CD4-positive, alpha-beta T cell treated with Interleukin-6 for 4 hours (primary cell): ENCODE results near the gene DLG3.

Experiments used
- DNase-seq: peaks from one replicate; pipeline ENCODE4 v3.0.0-alpha.2; 2020; ENCODE audit warnings: mixed read lengths

DLG3 gene

GRCh38 chrX:70437921-70438665 lies 6.5 kb upstream of the DLG3 start:
- no peak for DNase-seq

DNA sequence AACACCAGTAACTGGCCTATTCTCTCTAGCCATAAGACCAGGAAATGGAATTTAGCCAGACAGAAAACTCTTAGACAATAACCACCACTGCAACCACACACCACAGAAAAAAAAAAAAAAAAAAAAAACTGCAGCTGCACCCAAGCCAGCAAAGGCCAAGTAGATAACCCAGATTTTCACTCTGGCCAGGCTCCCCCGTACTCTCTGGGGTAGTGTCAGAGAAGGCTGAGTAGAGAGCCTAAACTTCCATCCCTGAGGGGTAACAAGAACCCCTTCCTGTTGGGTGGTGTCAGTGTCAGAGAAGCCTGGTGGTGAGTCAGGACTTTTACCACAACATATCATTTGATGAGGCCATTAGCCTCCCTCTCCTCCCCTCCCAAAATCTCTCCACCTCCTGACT lies 5.6 kb upstream of the DLG3 start:
- DNase-seq: no peak

GRCh38 chrX:70442224-70442623 lies 2.4 kb upstream of the DLG3 start:
- no peak for DNase-seq

DNA sequence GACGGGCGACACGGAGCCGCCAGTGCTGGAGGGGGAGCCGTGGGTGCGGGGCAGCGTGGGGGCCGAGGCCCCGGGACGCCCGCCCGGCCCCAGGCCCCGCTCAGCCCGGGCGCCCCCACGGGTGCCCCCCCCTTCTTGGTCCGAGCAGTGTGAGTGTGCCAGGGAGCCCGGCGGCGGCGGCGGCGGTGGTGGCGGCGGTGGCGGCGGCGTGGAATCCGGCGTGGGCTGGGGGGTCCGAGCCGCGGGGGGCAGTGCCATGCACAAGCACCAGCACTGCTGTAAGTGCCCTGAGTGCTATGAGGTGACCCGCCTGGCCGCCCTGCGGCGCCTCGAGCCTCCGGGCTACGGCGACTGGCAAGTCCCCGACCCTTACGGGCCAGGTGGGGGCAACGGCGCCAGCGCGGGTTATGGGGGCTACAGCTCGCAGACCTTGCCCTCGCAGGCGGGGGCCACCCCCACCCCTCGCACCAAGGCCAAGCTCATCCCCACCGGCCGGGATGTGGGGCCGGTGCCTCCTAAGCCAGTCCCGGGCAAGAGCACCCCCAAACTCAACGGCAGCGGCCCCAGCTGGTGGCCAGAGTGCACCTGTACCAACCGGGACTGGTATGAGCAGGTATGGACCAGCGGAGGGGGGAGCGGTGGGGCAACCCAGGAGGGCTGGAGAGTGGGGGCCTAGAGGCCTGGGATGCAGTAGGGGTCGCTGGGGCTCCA lies 466 bp downstream of the DLG3 start:
- no peak for DNase-seq

GRCh38 chrX:70445951-70446350 lies 1.3 kb downstream of the DLG3 start:
- no peak for DNase-seq

DNA sequence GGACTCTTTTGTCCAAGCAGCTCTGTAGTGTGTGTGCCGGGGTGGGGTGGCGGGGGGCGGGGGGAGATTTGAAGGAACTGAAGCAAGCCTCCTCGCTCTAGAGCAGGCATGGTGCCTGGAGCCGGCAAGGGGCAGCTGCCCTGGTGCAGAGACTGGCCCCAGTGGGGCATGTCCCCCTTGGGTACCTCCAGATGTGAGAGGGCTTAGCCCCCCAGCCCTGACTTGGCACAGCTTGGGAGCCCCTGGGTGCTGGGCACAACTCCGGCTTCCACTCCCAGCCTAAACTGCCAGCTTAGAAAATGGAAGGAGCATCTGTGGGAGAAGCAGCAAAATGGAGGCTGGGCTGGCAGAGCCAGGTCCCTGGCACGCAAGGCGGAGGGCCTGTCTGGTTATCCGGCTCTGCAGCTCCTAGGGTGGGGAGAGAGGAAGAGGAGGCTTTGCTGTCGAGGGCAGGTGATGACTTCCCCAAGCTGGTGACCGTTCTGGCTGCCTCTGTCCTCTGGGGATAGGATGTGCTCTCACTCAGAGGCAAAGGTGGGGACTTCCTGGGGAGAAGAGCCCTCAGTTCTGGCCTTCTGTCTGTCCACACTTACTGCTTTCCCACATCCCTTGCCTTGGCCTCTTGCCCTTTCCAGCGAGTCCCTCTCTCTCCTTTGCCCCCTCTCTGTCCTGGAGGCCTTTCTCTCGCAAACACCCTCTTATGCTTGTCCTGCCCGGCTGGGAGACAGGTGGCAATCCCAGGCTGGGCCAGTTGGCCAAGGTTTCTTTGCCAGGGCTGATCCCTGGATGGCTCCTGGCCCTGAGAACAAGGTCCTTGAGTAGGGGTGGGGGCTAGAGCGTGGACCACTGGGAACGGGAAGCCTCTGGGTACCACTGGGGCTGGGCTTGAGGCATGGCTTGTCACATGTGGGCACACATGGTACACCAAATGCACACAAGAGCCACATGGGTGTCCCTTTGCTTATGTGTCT lies 2.0 kb downstream of the DLG3 start:
- DNase-seq: no peak

GRCh38 chrX:70449457-70449966 lies 4.9 kb downstream of the DLG3 start:
- no peak for DNase-seq

DNA sequence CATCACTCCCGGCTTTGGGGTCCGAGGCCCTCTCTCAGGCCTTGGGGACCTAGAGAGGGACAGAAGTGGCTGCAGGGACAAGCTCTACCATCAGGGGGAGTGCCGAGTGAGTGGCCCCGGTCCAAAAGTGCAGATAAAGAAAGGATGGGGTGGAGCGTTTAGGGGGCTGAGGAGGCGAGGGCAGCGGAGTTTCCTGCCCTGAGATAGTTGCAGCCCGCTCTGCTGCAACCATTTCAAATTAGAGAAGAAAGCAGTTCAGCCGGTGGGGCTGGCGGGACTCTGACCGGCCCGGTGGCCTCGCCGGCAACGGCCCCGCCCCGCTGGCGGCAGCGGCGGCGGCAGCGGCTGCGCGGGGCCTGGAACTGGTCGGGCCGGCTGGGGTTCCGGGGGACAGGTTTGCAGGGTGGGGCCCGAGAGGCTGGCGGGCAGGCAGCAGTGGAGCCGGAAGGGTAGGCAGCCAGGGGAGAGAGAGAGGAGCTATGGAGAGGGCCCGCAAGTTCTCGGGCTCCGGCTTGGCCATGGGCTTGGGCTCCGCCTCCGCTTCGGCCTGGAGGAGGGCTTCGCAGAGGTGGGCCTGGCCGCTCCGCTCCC lies 7.6 kb downstream of the DLG3 start:
- DNase-seq: peak; percentile 66

DNA sequence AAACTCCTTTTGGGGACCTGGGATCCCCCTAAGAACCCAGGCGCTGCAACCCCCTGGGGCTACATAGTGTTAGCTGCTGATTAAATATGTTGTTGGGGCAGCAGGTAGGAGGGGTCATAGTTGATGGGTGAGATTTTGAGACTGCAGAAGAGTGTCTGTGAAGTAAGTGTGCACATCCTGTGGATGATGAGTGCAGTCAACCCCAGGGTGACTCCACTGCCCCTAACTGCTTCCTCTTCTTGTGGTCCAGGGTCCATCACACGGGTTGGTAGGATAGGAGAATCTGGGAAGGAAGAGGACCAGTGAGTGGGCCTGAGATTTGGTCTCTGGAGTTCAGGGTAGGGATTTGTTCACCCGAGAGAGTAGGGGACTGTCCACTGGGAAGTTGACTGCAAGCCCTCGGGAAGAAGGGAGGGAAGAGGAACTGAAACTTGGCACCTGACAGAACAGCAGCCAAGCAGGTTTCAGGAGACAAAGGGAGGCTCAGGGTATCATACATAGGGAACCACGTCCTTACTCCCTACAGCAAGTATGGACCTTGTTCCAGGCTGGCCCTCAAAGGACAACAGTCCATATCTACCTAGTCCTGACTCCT lies 8.5 kb downstream of the DLG3 start:
- no peak for DNase-seq

DNA sequence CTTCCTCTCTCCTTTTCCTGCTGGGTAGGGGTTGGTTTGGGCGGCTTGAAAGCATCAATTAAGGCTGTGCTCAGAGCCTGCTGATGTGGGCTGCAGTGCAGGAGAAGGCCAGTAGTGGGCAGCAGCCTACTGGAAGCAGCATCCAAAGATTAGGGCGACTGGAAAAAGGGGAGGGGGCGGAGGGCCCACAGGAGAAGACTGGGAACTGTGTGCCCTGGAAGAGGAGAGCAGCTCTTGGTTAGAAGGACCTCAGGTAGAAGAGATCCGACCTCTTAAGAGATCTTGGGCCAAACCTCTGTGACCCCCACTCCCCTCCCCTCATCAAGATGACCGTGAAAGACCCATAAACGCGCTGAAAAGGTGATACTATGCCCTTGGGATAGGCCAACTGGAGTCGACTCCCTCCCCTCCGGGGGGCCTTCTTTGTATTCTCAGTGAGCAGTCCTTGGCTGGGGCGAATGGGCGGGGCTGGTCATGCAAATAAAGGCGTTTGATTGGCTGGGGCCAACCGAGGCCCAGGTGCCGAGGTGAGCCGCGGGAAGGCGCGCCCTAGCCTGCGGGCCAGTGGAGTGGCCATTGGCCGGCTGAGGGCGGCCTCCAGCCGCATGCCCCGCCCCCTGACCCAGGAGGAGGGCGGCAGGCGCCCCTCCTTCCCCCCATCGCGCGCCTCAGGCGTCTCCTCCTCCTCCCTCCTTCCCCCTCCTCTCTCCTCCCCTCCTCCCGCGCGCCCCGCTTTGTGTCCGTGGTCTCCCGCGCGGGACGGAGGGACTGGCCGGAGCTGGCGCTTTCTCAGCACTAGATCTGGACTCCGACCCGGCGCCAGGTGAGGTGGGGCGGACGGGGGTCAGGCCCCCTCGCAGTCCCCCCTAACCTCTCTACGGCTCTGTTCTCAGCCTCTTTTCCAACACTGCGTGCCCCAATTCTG lies 10.1 kb downstream of the DLG3 start:
- DNase-seq: peak; percentile 72

GRCh38 chrX:70455366-70456202 lies 10.9 kb downstream of the DLG3 start:
- DNase-seq: peak; percentile 7

DNA sequence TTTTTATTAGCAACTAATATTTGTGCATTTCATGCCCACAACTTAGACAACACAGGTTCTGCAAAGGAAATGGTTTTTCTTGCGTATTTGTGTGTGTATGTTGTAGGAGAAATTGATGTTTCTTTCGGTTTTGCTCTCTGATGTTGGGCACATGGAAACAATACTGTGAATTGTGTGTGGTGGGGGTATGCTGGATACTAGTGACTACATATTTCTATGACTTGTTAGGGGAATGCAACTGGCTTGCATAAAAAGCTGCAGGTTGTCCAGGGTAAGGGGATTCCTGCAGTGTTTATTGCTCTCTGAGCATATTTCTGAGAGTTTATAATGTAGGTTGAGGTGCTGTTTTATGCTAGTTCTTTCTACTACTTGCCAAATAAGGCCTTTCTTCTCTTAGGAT lies 11.6 kb downstream of the DLG3 start:
- DNase-seq: no peak

- DNase-seq: no peak
Observed at GRCh38 chrX:70461026-70461425, 16.4 kb downstream of the DLG3 start.

DNA sequence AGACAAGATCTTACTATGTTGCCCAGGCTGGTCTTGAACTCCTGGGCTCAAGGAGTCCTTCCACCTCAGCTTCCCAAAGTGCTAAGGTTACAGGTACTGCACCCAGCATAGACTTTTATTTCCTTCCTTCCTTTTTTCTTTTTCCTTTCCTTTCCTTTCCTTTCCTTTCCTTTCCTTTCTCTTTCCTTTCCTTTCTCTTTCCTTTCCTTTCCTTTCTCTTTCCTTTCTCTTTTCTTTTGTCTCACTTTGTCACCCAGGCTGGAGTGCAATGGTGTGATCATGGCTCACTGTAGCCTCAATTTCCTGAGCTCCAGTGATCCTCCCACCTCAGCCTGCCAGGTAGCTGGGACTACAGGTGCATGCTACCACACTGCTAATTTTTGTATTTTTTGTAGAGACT lies 19.4 kb downstream of the DLG3 start:
- no peak for DNase-seq

GRCh38 chrX:70466968-70467367 lies 22.3 kb downstream of the DLG3 start:
- no peak for DNase-seq

GRCh38 chrX:70468709-70469108 lies 24.1 kb downstream of the DLG3 start:
- no peak for DNase-seq

DNA sequence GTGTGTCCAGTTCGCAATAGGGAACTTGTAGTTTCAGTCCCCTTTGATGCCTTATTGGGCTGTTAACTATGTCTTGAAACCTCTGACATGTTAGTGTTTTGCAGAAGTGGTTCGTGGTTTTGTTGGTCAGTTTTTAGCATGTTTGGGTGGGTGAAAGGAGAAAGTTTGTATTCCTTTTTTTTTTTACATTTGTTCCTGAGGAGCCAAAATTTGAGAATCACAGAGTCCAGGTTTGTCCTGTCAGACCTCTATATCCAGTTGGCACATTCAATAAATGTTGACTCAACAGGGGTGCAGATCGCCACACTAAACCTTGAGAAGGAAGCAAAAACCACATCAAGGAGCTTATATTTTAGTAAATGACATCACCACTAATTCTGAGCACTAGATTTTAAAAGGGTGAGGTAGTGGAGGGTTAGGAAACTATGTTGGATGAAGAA lies 26.2 kb downstream of the DLG3 start:
- DNase-seq: no peak

- DNase-seq: no peak
Observed at GRCh38 chrX:70476166-70476933, 31.7 kb downstream of the DLG3 start.
